Lower lobe of right lung (tissue), 2 donors: ENCODE data around the gene MED28. TPM values are rescaled to one million over a fixed set of nuclear protein-coding genes. Genes with fewer than 3 reads are reported as not detected.

Experiments
- ATAC-seq, 2 donors: fragments of 200-7000 bp; cut with Tn5 transposase; one replicate each; pipeline ENCODE4 v1.9.1; 2020 to 2022; ENCODE audit warnings: mild to moderate bottlenecking in 2 of 2, moderate library complexity in 2 of 2
- DNase-seq: peaks from one replicate; pipeline ENCODE4 v3.0.0-alpha.2; 2020
- H3K27ac ChIP-seq: fragments of 200-600 bp; one replicate; pipeline ENCODE4 v1.8.0; 2022
- H3K27me3 ChIP-seq: fragments of 200-600 bp; one replicate; pipeline ENCODE4 v1.8.0; 2022; ENCODE audit warnings: low read depth
- H3K36me3 ChIP-seq: fragments of 200-600 bp; one replicate; pipeline ENCODE4 v1.8.0; 2022; ENCODE audit warnings: mild to moderate bottlenecking
- H3K4me1 ChIP-seq: fragments of 200-600 bp; one replicate; pipeline ENCODE4 v1.8.0; 2022
- H3K4me3 ChIP-seq: fragments of 200-600 bp; one replicate; pipeline ENCODE4 v1.8.0; 2022; ENCODE audit warnings: mild to moderate bottlenecking
- H3K9me3 ChIP-seq: fragments of 200-600 bp; one replicate; pipeline ENCODE4 v1.8.0; 2022
- CTCF ChIP-seq: fragments of 200-600 bp; IDR thresholded peaks from one replicate; pipeline ENCODE4 v1.8.0; 2022; ENCODE audit warnings: antibody characterized with exemption, mild to moderate bottlenecking
- intact Hi-C: fragments of 100-400 bp; cut with DNase I; formaldehyde crosslinking; loops from one replicate; pipeline ENCODE4 v1.11.0; 2022
- total RNA-seq: library from RNA; stranded (reverse); fragmentation: NEBNext Ultra II Directional; extraction: Animal tissue kit (Norgen Biotek cat#: 25700); gene quantifications from one replicate; pipeline ENCODE4 v1.2.1, GENCODE V29; 2021
- donor health status: DM: no; HTN: yes; CAD: no; lungs with severe emphysema.

Gene MED28
- total RNA-seq, 1 donor from 2014 or later, result 46.2 TPM

GRCh38 chr4:17583941-17584340, 30.5 kb upstream of the MED28 start:
- Histone ChIP-seq H3K36me3 (peaks cover 84% of the 10 kb centered on the region), H3K27ac (no peak overlapping the region)
- intact Hi-C loops, result no loop called here

GRCh38 chr4:17584521-17585213, 29.8 kb upstream of the MED28 start:
- Histone ChIP-seq H3K4me1 (peaks cover 34% of the 10 kb centered on the region), H3K27me3 (no peaks in the 10 kb centered on the region), H3K9me3 (no peaks in the 10 kb centered on the region), H3K27ac (no peak overlapping the region), H3K4me3 (no peak overlapping the region), H3K36me3 (peaks cover 91% of the 10 kb centered on the region)
- no peak for DNase-seq
- intact Hi-C loops, result no loop called here
- ATAC-seq, result no peak
- no peak for TF ChIP-seq CTCF

More at GRCh38 chr4:17583941-17584340, 30.5 kb upstream of the MED28 start:
- no peak for TF ChIP-seq CTCF
- DNase-seq, result no peak
- ATAC-seq, result no peak
- no peaks in the 10 kb centered on the region for H3K27me3 ChIP-seq
- H3K4me1 ChIP-seq, result peaks cover 41% of the 10 kb centered on the region
- no peaks in the 10 kb centered on the region for H3K9me3 ChIP-seq
- no peak overlapping the region for H3K4me3 ChIP-seq

GRCh38 chr4:17587094-17587822, 27.2 kb upstream of the MED28 start:
- Histone ChIP-seq H3K36me3 (peaks cover 100% of the 10 kb centered on the region), H3K4me1 (peaks cover 8% of the 10 kb centered on the region), H3K4me3 (no peak overlapping the region), H3K27ac (no peak overlapping the region), H3K9me3 (no peaks in the 10 kb centered on the region), H3K27me3 (no peaks in the 10 kb centered on the region)
- no peak for ATAC-seq
- DNase-seq, result no peak
- intact Hi-C loops, result no loop called here
- TF ChIP-seq CTCF, result no peak

GRCh38 chr4:17589355-17589754, 25.1 kb upstream of the MED28 start:
- H3K27me3 ChIP-seq, result no peaks in the 10 kb centered on the region
- peaks cover 99% of the 10 kb centered on the region for H3K36me3 ChIP-seq
- TF ChIP-seq CTCF, result no peak
- no peaks in the 10 kb centered on the region for H3K4me1 ChIP-seq
- intact Hi-C loops, result no loop called here
- DNase-seq (no peak), ATAC-seq (no peak)
- no peaks in the 10 kb centered on the region for H3K9me3 ChIP-seq
- H3K27ac ChIP-seq, result no peak overlapping the region
- H3K4me3 ChIP-seq, result no peak overlapping the region

- intact Hi-C loops, result no loop called here
- TF ChIP-seq CTCF, result no peak
- Histone ChIP-seq H3K9me3 (no peaks in the 10 kb centered on the region), H3K4me1 (no peaks in the 10 kb centered on the region), H3K36me3 (peaks cover 99% of the 10 kb centered on the region), H3K27me3 (no peaks in the 10 kb centered on the region), H3K27ac (no peak overlapping the region), H3K4me3 (no peak overlapping the region)
- no peak for DNase-seq
- ATAC-seq, result peak; percentile 69 to 77
These were observed 18.9 kb upstream of the MED28 start for GRCh38 chr4:17595471-17596005.
